HG02642 (cell line): ENCODE results near the gene TEKTIP1.

ENCODE experiments used
- ATAC-seq: cut with Tn5 transposase; IDR thresholded peaks from one replicate; pipeline ENCODE4 v1.9.1; 2021; ENCODE audit warnings: mild to moderate bottlenecking; ENCODE audit not compliant: unreplicated experiment, poor library complexity

Gene TEKTIP1

DNA sequence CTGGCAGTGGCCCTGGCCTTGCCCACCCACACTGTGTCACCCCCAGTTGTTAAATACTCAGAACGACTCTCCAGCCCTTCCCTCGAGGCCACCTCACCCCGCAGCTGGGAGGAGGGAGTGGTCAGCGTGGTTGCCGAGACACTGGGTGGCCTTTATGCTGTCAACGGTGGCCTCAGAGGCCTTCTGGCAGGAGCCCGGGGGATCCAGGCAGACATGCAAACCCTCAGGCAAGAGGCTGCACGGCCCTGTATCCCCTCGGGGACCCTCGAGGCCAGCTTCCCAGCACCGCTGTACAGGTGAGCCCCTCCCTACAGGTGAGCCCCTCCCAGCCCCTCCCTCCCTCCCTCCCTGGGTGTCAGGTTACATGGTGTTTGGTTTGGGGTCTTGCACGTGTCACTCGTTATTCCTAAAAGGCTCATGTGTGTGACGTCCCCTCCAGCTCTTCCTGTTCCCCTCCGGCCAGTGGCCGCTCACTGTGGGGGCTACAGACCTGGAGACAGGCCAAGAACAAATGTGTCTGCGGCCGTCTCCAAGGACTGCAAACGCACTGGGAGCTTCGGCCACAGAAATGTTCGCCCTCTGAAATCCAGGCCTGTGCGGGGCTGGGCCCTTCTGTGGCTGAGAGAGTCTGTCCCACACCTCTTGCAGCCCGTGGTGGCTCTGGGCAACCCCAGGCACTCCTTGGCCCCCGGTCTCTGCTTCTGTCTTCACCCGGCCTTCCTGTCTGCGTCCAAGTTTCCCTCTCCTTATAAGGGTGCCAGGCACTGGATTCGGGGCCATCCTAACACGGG lies at the start of gene TEKTIP1:
TSS of gene TEKTIP1 (plus strand) at position 210 of the 791 bp plus-strand sequence. CDS start at position 214, 4 bp downstream.
- no peak for ATAC-seq

DNA sequence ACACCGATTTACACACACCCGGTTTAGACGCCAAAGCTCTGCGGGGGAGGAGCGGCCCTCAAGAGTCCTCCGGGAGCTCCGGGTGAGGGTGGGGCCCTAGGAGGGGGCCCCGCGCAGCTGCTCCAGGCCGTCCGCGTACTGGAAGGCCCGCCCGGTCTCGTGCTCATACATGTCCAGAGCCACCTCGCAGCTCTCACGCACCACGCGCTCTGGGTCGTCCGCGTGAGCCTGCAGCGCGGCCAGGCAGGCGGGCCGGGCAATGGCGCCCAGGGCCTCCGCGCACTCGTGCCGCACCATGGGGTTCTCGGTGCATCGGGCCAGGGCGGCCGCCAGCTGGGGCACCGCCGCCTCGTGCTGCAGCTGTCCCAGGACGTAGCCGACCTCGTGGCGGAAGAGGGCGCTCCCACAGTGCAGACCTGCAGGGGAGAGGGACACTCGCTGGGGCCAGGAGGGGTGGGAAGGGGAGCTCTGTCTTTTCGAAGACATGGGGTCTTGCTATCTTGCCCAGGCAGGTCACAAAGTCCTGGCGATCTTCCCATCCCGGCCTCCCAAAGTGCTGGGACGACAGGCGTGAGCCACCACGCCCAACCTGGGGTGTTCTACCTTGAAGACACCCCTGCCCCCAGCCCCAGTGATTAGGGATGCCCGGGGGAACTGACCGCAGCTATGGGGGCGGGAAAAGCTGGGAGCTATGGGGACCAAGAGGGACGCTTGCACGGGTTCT lies 47.4 kb upstream of the TEKTIP1 start:
- no peak for ATAC-seq

DNA sequence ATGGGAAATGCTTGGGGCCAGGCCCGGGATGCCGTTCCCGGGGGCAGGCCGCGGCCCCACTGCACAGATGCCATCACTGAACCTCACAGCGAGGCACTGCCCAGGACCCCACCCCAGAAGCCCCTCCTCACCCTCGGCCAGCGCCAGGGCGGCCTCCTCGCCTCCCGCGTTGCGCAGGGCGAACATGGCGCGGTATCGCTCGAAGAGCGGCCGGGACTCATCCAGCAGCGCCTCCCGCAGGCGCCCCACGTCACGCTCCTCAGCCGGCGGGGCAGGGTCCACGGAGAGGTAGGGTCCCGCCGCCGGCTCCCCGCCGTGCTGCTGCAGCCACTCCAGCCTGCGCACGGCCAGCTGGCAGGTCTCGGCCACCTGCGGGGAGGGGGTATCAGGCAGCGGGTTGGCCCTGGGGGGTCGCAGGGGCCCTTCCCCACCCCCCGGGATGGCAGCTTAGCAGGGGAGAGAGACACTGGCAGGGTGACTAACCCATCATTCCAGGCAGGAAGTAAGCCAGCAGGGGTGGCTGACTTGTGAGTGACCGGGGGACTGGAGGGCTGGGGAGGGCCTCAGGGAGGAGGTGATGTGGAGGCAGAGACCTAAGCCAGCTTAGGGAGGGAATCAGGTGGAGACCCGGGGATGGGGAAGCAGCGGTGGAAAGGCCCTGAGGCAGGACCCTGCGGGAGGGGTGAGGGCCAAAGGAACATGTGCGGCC lies 46.7 kb upstream of the TEKTIP1 start:
- ATAC-seq, result no peak

DNA sequence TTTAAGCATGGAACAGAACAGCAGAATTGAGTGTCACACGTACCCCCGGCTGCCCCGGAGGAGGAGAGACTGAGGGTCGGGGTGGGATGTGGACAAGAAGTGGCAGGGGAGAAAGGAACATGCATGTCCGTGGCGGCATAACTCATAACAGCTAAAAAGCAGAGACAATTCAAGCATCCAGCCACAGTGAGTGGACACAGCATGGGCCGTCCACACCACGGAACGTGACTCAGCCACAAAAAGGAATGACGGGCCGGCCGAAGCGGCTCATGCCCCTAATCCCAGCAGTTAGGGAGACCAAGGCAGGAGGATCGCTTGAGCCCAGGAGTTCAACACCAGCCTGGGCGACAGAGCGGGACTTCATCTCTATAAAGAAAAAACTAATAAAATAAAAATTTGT lies 46.1 kb upstream of the TEKTIP1 start:
- no peak for ATAC-seq

DNA sequence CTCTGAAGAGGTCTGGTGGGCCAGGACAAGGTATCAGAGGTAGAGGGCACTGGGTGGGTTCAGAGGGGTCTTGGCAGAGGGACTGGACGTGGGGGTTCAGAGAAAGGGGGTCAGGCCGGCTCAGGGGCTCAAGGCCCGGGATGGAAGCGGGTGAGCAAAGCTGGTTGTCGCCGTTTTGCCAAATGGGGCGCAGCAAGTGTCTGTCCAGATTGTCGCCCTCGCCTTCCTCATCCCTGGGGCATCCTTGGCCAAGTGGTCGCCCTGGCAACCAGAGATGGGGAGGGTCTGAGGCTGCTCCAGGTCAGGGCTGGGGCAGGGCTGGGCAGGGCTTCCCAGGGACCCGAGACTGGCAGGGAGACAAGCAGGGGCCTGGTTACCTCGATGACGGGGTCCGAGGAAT lies 45.3 kb upstream of the TEKTIP1 start:
- ATAC-seq, result no peak

DNA sequence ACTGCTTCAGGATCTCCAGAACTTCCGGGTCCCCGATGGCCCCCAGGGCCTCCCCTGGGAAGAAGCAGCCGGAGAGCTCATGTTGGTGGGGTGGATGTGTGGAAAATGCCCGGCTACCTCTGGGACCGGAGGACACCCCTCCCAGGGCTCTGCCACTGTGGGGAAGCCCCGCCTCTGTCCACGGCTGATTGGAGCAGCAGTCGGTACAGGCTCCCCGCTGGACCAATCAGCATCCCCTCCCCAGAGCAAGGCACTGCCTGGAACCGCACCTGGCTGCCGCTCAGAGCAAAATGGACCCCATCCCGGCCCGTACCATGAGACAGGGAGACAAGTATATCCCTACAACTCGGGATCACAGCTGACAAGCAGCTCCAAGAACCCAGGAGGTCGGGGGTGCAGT lies 44.9 kb upstream of the TEKTIP1 start:
- no peak for ATAC-seq

DNA sequence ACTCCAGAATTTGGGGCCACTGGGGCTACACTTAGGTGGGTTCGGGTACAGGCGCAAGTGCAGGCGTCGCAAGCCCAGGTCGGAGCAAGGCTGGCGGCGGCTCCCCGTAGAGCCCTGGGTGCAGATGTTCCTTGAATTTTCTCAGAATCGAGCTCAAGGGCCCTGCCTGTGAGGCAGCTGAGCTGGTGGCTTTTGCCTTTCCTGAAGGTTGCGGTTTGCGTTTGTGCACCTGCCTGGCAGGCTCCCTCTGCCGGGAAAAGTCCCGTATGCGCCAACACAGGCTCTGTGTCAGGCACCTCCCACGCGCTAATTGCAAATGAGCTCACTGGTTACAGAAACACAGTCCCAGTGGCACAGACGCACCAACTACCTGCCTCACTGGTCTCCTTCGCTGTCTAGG lies 44.4 kb upstream of the TEKTIP1 start:
- no peak for ATAC-seq

DNA sequence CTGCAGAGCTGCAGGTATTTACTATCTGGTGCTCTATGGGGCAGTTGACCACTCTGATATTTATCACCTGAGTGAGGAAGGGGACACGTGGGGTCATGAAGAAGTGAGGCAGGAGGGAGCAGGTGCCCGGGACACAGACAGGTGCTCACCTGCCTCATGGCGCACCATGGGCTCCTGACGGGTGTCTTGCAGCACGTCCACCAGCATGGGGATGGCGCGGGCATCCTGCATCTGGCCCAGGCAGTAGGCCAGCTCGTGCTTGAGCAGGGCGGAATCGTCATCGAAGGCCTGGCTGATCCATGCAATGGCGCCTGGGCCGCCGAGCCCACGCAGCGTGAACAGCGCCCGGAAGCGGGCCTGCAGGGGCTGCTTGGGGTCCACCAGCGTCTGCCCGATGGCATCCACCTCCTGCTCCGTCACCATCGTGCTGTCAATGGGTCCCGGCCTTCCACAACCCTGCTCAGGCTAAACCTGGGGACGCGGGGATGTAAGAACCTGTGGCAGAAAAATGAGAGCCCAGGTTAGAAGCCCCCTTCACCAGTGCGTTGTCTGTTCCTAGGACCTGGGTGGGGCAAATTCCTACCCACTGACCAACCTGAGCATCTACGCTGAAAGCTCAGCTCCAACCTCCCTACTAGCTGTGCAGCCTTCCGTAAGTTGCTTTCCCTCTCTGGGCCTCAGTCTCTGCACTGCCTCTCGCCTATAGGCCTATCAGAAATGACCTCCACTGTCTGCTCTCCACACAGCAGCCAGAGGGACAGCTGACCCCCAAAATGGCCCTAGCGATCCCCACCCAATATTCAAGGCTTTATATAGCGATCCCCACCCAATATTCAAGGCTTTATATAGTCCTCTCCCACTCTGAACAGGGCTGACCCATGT lies 42.3 kb upstream of the TEKTIP1 start:
- ATAC-seq, result no peak

DNA sequence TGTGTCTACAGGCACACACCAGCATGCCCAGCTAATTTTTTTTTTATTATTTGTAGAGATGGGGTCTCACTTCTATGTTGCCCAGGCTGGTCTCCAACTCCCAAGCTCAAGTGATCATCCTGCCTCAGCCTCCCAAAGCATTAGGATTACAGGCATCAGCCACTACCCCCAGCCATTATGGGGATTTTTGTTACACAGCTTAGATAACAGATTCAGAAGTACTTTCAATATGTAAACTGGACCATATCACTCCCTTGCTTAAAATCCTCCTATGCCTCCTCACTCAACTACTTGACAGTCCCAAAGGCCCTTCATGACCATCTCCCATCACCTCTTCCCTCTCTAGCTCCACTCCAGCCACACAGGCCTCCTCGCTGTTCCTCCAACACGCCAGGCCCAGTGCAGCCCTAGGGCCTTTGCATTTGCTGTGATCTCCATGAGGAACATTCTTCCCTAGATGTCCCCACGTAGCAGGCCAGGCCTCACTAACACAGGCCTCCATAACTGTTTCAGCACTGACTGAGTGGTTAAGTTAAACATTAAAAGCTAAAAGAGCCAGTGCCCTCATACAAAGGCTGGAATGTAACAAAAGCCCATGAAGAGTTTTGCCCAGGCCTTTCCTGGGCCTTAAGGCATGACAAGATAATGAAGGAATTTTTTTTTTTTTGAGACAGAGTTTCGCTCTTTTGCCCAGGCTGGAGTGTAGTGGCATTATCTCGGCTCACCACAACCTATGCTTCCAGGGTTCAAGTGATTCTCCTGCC lies 41.0 kb upstream of the TEKTIP1 start:
- ATAC-seq, result no peak

DNA sequence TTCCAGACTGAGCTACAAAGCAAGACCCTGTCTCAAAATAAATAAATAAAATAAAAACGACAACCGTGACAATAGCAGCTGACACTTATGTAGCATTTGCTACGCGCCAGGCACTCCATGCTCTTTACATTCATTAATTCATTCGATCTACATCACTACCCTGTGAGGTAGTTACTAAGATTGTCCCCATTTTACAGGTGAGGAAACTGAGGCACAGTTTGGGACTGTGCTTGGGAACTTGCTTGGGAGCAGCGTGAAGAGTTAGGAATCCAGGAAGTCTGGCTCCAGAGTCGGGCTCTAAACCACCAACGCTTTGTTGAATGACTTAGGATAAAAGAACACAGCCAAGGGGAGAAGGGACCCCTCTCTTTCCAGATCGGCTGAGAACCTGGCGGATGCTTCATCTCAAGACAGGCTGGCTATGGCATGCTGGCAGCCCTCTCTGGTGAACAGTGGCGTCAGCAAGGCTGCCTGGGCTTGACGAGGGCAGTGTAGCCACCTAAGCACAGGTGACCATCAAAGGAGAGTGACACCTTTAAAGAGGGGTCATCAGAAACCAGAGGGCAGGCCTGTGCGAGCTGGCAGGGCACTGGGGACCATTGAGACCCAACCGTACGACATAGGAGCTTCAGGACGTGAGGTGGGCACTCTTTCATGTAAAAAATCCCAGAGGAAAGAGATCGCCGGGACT lies 39.1 kb upstream of the TEKTIP1 start:
- no peak for ATAC-seq

DNA sequence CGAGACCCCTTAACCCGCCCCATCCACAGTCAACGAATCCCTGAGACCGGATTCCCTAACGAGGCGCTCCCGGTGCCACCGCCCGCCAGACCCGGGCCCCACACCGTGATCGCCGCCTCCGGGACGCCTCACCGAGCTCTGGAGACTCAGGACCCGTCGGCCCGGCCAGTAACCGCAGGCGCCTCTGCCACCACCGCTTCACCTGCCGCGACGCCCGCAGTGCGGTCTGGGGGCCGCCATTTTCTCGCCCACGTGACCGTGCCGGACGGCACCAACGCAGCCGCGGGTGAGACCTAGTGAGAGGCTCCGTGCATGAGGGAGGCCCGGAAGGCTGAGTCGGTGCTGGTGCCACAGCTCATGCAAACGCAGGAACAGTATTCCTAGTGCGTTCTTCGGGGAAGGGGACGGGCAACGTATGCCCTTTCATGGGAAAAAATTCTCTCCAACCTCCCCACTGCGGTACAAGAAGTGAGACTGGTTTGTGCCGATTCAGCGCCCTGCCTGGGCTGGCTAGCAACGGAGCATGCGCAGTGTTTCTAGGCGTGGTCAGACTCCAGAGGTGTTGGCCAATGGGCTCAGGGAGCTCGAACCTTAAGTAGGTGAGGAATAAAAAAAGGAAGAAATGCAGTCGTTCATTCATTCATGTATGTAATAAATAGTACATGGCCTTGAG lies 38.4 kb upstream of the TEKTIP1 start, which contains the start of gene DOHH:
TSS of gene DOHH (minus strand) at position 246 of the 673 bp plus-strand sequence. CDS start 3,860 bp downstream, outside the sequence.
- peak; percentile 89 for ATAC-seq

DNA sequence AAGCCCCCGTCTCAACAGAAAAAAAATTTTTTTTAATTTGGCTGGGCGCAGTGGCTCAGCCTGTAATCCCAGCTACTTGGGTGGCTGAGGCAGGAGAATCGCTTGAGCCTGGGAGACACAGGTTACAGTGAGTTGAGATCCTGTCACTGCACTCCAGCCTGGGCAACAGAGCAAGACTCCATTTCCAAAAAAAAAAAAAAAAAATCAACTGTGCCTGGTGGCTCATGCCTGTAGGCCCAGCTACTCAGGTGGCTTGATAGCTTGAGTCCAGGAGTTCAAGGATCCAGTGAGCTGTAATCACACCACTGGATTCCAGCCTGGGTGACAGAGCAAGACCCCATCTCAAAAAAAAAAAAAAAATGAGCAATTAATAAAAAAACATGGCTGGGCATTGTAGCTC lies 37.2 kb upstream of the TEKTIP1 start:
- ATAC-seq, result no peak

DNA sequence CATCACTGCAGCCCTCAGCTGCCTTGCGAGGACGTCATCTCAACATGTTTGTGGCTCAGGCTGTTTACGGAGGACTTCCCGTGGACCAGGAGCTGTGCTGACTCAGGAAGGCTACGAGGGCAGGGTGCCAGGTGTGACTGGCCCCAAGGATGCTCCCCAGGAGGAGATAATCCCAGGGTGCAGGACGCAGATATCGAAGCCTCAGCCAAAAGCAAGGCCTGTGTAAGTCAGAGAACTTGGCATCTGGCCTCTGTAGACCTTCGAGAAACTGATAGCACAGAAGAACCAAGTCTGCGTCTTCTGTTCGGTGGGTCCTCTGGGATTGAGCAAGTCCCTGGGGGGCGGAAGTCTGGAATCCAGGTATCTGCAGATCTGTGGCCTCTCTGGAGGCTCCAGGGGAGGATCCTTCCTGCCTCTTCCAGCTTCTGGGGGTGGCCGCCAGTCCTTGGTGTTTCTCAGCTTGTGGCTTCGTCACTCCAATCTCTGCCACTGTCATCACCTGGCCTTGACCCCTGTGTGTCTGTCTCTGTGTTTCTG lies 35.9 kb upstream of the TEKTIP1 start:
- no peak for ATAC-seq

DNA sequence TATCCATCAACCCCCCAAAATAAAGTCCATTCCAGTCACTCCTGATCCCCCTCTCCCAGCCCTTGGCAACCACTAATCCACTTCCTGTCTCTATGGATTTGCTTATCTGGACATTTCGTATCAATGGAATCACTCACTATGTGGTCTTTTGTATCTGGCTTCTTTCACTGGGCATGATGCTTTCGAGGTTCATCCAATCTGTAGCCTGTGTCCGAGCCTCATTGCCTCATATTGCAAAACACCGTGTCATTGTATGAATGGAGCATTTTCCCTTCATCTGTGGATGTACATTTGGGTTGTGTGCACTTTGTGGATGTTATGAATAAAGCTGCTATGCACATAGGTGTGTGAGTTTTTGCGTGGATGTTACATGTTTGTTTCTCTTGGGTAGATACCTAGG lies 34.2 kb upstream of the TEKTIP1 start:
- no peak for ATAC-seq

DNA sequence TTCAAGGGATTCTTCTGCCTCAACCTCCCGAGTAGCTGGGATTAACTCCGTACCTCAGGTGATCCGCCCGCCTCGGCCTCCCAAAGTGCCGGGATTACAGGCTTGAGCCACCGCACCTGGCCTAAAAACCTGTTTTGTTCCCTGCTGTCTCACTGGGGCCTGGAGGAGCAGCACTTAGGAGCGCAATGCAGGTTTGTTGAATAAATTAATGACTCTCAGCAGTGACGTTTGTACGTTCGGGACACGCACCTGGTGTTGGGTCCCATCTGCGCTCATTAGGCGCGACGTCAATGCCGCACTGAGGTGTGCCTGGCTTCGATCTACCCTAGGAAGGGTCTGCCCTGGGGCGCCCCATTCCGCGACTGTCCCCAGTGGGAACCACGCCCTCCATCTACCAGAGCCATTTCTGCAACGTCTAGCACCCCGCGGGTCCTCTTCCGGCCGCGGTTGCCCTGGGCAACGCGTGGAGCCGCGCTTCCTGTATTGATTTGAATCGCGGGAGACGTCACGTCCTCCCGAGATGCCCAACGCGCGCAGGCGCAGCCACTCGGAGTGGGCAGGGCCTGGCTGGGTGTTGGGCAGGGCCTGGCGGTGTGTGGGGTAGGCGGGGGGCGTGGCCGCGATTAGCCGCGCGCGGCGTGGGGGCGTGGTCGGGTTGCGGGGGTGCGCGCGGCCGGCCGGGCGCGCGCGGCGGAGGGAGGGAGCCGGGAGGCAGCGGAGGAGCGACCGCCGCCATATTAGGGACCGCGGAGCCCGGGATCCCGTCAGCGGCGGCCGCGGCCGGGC lies 33.2 kb upstream of the TEKTIP1 start, which contains the start of gene FZR1:
TSS of gene FZR1 (plus strand) at position 714 of the 786 bp plus-strand sequence. CDS start 16,679 bp downstream, outside the sequence.
- peak; percentile 87 for ATAC-seq

DNA sequence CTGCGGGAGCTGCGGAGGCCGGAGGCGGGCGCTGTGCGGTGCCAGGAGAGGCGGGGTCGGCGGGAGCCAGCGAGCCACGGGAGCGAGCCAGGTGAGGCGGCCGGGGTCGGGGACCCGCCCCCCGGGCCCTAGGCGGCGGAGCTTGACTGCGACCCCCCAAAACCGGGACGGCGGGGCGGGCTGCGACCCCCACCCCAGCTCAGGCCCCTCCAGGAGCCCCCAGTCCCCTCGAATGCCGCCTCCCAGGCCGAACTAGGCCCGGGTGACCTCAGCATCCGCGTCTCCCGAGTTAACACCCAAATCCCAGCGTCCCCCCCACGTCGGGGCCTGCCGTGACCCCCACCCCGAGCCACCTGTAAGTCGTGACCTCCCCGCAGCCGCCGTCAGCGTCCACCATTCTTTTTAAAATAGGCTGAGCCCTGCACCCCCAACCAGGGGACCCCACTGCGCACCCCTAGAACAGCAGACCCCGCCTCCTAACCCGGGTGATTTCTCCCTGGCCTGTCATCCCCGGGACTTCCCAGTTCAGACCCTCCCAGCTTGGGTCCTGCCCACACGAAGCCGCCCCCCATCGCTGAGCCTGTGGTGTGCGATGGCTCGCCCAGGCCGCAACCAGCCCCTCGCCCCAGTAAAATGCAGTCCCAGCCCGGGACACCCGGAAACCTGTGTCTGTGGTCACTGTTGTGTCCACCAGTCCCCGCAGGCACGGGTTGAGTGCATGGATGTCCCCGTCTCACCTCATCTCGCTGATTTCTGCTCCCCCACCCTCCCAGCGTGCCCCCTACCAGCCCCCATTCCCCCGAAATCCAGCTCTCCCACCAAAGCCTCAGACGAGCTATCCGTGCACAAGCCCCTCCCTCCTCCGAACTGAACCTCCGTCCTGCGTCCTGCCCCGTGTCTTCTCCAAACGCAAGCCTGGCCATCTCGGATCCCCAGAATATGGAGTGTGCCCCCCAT lies 32.3 kb upstream of the TEKTIP1 start:
- peak; percentile 11 for ATAC-seq
